ENCODE data around the gene KCNQ1.

DNA sequence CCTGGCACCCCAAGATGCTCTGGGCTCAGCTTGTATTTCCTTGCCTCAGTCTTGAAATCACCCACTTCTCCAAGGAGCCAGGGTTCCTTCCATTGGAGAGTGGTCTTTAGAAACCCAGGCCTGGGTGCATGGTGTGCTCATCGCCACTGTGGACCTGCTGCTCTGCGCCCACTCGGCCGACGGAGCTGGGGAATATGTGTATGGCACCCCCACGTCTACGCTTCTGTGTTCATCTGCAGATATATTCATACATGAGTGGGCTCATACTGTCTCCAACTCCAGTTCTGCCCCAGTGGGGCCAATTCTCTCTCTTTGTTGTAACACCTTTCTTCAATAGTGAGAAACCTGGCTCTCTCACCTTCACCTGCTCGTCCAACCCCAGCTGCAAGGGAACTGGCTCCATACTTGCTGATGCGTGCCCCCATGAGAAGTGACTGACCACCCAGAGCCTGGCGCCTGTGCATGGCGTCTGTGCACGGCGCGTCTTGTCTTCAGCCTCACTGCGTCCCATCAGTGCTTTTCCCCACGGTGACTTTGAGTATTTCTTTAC is 39.8 kb downstream of the KCNQ1 start:
- TF ChIP-seq GLIS3 (CRISPR knock-in tag; IDR thresholded peaks at IDR 0.05) (no peak), ZFP30 (CRISPR knock-in tag; IDR thresholded peaks at IDR 0.05) (no peak), PPARA (CRISPR knock-in tag; IDR thresholded peaks at IDR 0.05; ENCODE audit: borderline replicate concordance) (no peak), ZFP3 (CRISPR knock-in tag; IDR thresholded peaks at IDR 0.05) (no peak), ARNTL (CRISPR knock-in tag; IDR thresholded peaks at IDR 0.05; ENCODE audit: borderline replicate concordance, low read depth) (no peak), ZNF565 (CRISPR knock-in tag; conservative IDR thresholded peaks at IDR 0.05; ENCODE audit: low read depth) (no peak), ISL1 (CRISPR knock-in tag; IDR thresholded peaks at IDR 0.05) (no peak), RARB (CRISPR knock-in tag; IDR thresholded peaks at IDR 0.05) (no peak)
- TF ChIP-seq, protein P1, sequence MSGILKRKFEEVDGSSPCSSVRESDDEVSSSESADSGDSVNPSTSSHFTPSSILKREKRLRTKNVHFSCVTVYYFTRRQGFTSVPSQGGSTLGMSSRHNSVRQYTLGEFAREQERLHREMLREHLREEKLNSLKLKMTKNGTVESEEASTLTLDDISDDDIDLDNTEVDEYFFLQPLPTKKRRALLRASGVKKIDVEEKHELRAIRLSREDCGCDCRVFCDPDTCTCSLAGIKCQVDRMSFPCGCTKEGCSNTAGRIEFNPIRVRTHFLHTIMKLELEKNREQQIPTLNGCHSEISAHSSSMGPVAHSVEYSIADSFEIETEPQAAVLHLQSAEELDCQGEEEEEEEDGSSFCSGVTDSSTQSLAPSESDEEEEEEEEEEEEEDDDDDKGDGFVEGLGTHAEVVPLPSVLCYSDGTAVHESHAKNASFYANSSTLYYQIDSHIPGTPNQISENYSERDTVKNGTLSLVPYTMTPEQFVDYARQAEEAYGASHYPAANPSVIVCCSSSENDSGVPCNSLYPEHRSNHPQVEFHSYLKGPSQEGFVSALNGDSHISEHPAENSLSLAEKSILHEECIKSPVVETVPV (CRISPR knock-in tag; IDR thresholded peaks at IDR 0.05), result no peak
- TF ChIP-seq, protein P2, sequence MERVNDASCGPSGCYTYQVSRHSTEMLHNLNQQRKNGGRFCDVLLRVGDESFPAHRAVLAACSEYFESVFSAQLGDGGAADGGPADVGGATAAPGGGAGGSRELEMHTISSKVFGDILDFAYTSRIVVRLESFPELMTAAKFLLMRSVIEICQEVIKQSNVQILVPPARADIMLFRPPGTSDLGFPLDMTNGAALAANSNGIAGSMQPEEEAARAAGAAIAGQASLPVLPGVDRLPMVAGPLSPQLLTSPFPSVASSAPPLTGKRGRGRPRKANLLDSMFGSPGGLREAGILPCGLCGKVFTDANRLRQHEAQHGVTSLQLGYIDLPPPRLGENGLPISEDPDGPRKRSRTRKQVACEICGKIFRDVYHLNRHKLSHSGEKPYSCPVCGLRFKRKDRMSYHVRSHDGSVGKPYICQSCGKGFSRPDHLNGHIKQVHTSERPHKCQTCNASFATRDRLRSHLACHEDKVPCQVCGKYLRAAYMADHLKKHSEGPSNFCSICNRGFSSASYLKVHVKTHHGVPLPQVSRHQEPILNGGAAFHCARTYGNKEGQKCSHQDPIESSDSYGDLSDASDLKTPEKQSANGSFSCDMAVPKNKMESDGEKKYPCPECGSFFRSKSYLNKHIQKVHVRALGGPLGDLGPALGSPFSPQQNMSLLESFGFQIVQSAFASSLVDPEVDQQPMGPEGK (CRISPR knock-in tag; IDR thresholded peaks at IDR 0.05; ENCODE audit: borderline replicate concordance), result no peak

All from SK-N-SH treated with all-trans-retinoic acid at 6 μM for 48 hours (cell line).